Hepatocyte (in vitro differentiated cells): ENCODE measurements around the gene FBXO46. TPM values are rescaled to one million over a fixed set of nuclear protein-coding genes. Genes with fewer than 3 reads are reported as not detected.
"Not testable (repeated sequence)": the region's sequence is repeated elsewhere in the genome, so short reads cannot be mapped to it uniquely, and the experiment has no call there.

ENCODE experiments used
- DNase-seq: peaks from one replicate; pipeline ENCODE4 v3.0.0-alpha.2; 2016; ENCODE audit warnings: low spot score
- H2AFZ ChIP-seq: fragments of 200-600 bp; sonication (generic); 2 replicates; pipeline ENCODE4 v1.6.0; 2016; ENCODE audit warnings: antibody characterized with exemption, mild to moderate bottlenecking
- H3K27ac ChIP-seq: fragments of 200-600 bp; sonication (generic); 2 replicates; pipeline ENCODE4 v1.5.1; 2016; ENCODE audit warnings: mild to moderate bottlenecking
- H3K27me3 ChIP-seq: fragments of 200-600 bp; sonication (generic); 2 replicates; pipeline ENCODE4 v1.6.1; 2016
- H3K36me3 ChIP-seq: fragments of 200-600 bp; sonication (generic); replicated peaks from 2 replicates; pipeline ENCODE4 v1.5.1; 2016; ENCODE audit warnings: low read depth; ENCODE audit not compliant: insufficient read depth
- H3K4me1 ChIP-seq: fragments of 200-600 bp; sonication (generic); 2 replicates; pipeline ENCODE4 v1.5.1; 2016; ENCODE audit warnings: mild to moderate bottlenecking, moderate library complexity; ENCODE audit not compliant: insufficient read depth
- H3K4me2 ChIP-seq: fragments of 200-600 bp; sonication (generic); 2 replicates; pipeline ENCODE4 v1.6.0; 2016
- H3K4me3 ChIP-seq: fragments of 200-600 bp; sonication (generic); 2 replicates; pipeline ENCODE4 v1.5.1; 2016; ENCODE audit warnings: mild to moderate bottlenecking
- H3K79me2 ChIP-seq: fragments of 200-600 bp; sonication (generic); 2 replicates; pipeline ENCODE4 v1.6.0; 2017; ENCODE audit warnings: mild to moderate bottlenecking
- H3K9me2 ChIP-seq: fragments of 200-600 bp; sonication (generic); replicated peaks from 2 replicates; pipeline ENCODE4 v1.6.0; 2017; ENCODE audit warnings: mild to moderate bottlenecking; ENCODE audit not compliant: insufficient read depth
- H3K9me3 ChIP-seq: fragments of 200-600 bp; sonication (generic); 2 replicates; pipeline ENCODE4 v1.5.1; 2016; ENCODE audit warnings: low read depth, mild to moderate bottlenecking
- H4K20me1 ChIP-seq: fragments of 200-600 bp; sonication (generic); 2 replicates; pipeline ENCODE4 v1.6.0; 2016; ENCODE audit warnings: mild to moderate bottlenecking; ENCODE audit not compliant: insufficient read depth, poor library complexity, severe bottlenecking
- CTCF ChIP-seq: fragments of 200-600 bp; sonication (generic); IDR thresholded peaks from 2 replicates; pipeline ENCODE4 v1.5.1; 2016; ENCODE audit warnings: antibody characterized with exemption, mild to moderate bottlenecking; ENCODE audit not compliant: poor library complexity
- EZH2 ChIP-seq: fragments of 200-600 bp; sonication (generic); IDR thresholded peaks from 2 replicates; pipeline ENCODE4 v1.6.1; 2016; ENCODE audit warnings: antibody characterized with exemption, mild to moderate bottlenecking, borderline replicate concordance
- EZH2phosphoT487 ChIP-seq: fragments of 200-600 bp; sonication (generic); IDR thresholded peaks from one replicate; pipeline ENCODE4 v1.6.1; 2018; ENCODE audit warnings: antibody characterized with exemption, mild to moderate bottlenecking, low read depth, moderate library complexity; ENCODE audit not compliant: unreplicated experiment, severe bottlenecking
- WGBS: methylation state at CpG from one replicate; pipeline ENCODE4 v1.1.6; 2016; ENCODE audit warnings: low lambda C conversion rate; ENCODE audit errors: missing lambda C conversion rate; 5-methylcytosine and 5-hydroxymethylcytosine counted together
- polyA plus RNA-seq: library from polyadenylated mRNA; unstranded; fragments of >200 nt; fragmentation: Nextera tagmentation; extraction: Ambion mirVana; gene quantifications from 2 replicates; pipeline ENCODE4 v1.2.1, GENCODE V29; 2016
- total RNA-seq: library from RNA; depleted of rRNA; stranded (reverse); fragments of >200 nt; gene quantifications from 2 replicates; pipeline ENCODE4 v1.2.3, GENCODE V29; 2014

FBXO46 gene
- total and polyA plus RNA-seq, 2 experiments from 2014 or later, result 7.5 to 14.8 TPM

- no peaks in the 10 kb centered on the region for H3K27me3 ChIP-seq
- no peaks in the 10 kb centered on the region for H3K36me3 ChIP-seq
- no peaks in the 10 kb centered on the region for H3K9me3 ChIP-seq
- TF ChIP-seq EZH2 (no peak), EZH2phosphoT487 (no peak), CTCF (no peak)
- H4K20me1 ChIP-seq, result no peaks in the 10 kb centered on the region
- no peak for DNase-seq
- peaks cover 9% of the 10 kb centered on the region for H3K4me1 ChIP-seq
- H2AFZ ChIP-seq, result no peak within 1 kb of the TSS
- no peaks in the 10 kb centered on the region for H3K9me2 ChIP-seq
- no peak within 1 kb of the TSS for H3K4me2 ChIP-seq
- peaks cover 23% of the 10 kb centered on the region for H3K79me2 ChIP-seq
- H3K27ac ChIP-seq, result no peak within 1 kb of the TSS
- WGBS, result 98% methylated on average over 53 of the region's 59 CpGs
- no peak within 1 kb of the TSS for H3K4me3 ChIP-seq
These were observed 2.6 kb upstream of the FBXO46 start, which contains the start of gene MEIOSIN for GRCh38 chr19:45733160-45733810. TSS of gene MEIOSIN (plus strand) at chr19:45733439. CDS start at chr19:45735377, 1,938 bp downstream.

GRCh38 chr19:45729800-45730290, 851 bp downstream of the FBXO46 start:
- no peaks in the 10 kb centered on the region for H3K9me3 ChIP-seq
- H3K4me3 ChIP-seq, result peak overlapping the region; percentile 70
- H2AFZ ChIP-seq, result peak overlapping the region; percentile 49
- H3K27me3 ChIP-seq, result no peaks in the 10 kb centered on the region
- peaks cover 58% of the 10 kb centered on the region for H3K79me2 ChIP-seq
- H3K4me2 ChIP-seq, result peak overlapping the region; percentile 91
- TF ChIP-seq EZH2 (no peak), EZH2phosphoT487 (no peak), CTCF (no peak)
- no peaks in the 10 kb centered on the region for H3K36me3 ChIP-seq
- H3K4me1 ChIP-seq, result peaks cover 9% of the 10 kb centered on the region
- no peaks in the 10 kb centered on the region for H3K9me2 ChIP-seq
- peak; percentile 27 for DNase-seq
- no peaks in the 10 kb centered on the region for H4K20me1 ChIP-seq
- 5% methylated on average over 10 of the region's 10 CpGs for WGBS
- peak overlapping the region; percentile 61 for H3K27ac ChIP-seq

GRCh38 chr19:45728683-45729082, 2.0 kb downstream of the FBXO46 start:
- not testable (repeated sequence) for H3K27ac ChIP-seq, H3K9me2 ChIP-seq, H3K4me1 ChIP-seq, H2AFZ ChIP-seq, H3K4me2 ChIP-seq, H3K36me3 ChIP-seq, H3K27me3 ChIP-seq, H3K9me3 ChIP-seq, H4K20me1 ChIP-seq, DNase-seq, H3K4me3 ChIP-seq
- H3K79me2 ChIP-seq, result peaks cover 69% of the 10 kb centered on the region
- 96% methylated on average over 18 of the region's 18 CpGs for WGBS

- not testable (repeated sequence) for H3K4me2 ChIP-seq
These were observed 10.6 kb downstream of the FBXO46 start for GRCh38 chr19:45720065-45720464.

More at GRCh38 chr19:45720065-45720464, 10.6 kb downstream of the FBXO46 start:
- H3K4me3 ChIP-seq, H3K9me3 ChIP-seq, H4K20me1 ChIP-seq, H3K27me3 ChIP-seq, H3K36me3 ChIP-seq, DNase-seq, H3K9me2 ChIP-seq, H2AFZ ChIP-seq: not testable (repeated sequence)
- 99% methylated on average over 11 of the region's 11 CpGs for WGBS
- H3K79me2 ChIP-seq, result peaks cover 70% of the 10 kb centered on the region
- H3K27ac ChIP-seq, result peak overlapping the region; percentile 78
- H3K4me1 ChIP-seq, result peaks cover 11% of the 10 kb centered on the region
